ENCODE measurements around the gene SRL. TPM values are rescaled to one million over a fixed set of nuclear protein-coding genes. Genes with fewer than 3 reads are reported as not detected.

The SRL gene
- total and polyA plus RNA-seq, 2 of the 13 experiments (the other 11 are each of a cell fraction or from before 2014, with no cell fraction given) = 0.05 TPM; not detected in 1

DNA sequence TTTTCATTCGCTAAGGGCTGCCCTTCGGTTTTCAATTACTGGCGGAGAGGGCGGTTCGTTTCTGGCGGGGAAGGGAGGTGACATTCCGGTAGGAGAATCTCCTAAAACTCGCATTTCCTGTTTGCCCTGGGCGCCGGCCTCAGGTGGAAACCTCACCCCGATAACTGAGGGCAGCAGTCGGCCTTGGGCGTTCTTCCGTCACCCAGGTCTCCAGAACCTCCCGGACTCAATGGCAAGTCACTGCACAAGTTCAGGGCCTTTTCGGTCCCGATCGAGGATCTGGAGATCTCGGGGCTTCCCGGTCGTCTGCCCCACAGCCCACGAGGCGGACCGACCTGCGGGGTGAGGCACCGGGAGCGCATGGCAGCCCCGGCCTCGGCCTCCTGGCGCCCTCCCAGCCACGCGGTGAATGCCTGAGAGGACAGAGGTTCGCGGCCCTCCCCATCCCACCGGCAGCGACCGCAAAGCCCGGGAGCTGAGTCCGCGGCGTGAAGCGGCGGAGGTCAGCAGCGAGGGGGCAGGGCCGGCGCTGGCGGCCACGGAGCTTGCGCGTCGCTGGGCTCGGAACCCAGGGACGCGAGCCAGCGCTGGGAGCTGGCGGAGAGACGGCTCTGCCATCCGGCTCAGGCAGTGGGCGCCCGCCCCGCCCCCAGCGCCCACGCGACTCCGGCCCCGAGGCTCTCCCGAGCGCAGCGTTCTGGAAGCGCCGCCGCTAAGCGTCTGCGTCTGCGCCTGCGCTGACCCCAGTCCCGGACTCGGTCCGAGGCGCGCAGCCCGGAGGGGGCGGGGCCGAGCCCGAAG lies 58.4 kb downstream of the SRL start (continued):
- TF ChIP-seq ASH2L (IDR thresholded peaks at IDR 0.05; ENCODE audit: insufficient read length, low read depth, low read length) (peak; percentile 75), SNAPC2 (CRISPR knock-in tag; IDR thresholded peaks at IDR 0.05) (peak; percentile 91), RBAK (CRISPR knock-in tag; IDR thresholded peaks at IDR 0.05) (no peak), ZNF746 (CRISPR knock-in tag; IDR thresholded peaks at IDR 0.05) (no peak; the same call in 1 of the 2 replicates), ZNF790 (CRISPR knock-in tag; IDR thresholded peaks at IDR 0.05; ENCODE audit: borderline replicate concordance) (no peak), FOXC1 (CRISPR knock-in tag; IDR thresholded peaks at IDR 0.05; ENCODE audit: borderline replicate concordance) (0 out of 2 replicates have a peak, but pooled peaks have one; percentile 40), RFXANK (CRISPR knock-in tag; IDR thresholded peaks at IDR 0.05) (no peak), TARDBP (CRISPR knock-in tag; IDR thresholded peaks at IDR 0.05) (peak; percentile 50; the same call in 1 of the 2 replicates), ZNF12 (CRISPR knock-in tag; IDR thresholded peaks at IDR 0.05) (no peak), RBM39 (IDR thresholded peaks at IDR 0.05; ENCODE audit: low read depth, low read length, poor library complexity, severe bottlenecking) (peak; percentile 38), TAF15 (IDR thresholded peaks at IDR 0.05; ENCODE audit: low read depth, low read length, poor library complexity, severe bottlenecking) (no peak), KDM1A (CRISPR knock-in tag; IDR thresholded peaks at IDR 0.05) (no peak), SAP130 (CRISPR knock-in tag; IDR thresholded peaks at IDR 0.05; ENCODE audit: low read depth) (no peak; the same call in 1 of the 2 replicates), NFYC (CRISPR knock-in tag; IDR thresholded peaks at IDR 0.05) (no peak), SCMH1 (CRISPR knock-in tag; IDR thresholded peaks at IDR 0.05; ENCODE audit: borderline replicate concordance) (no peak)
- TF ChIP-seq, protein P1, sequence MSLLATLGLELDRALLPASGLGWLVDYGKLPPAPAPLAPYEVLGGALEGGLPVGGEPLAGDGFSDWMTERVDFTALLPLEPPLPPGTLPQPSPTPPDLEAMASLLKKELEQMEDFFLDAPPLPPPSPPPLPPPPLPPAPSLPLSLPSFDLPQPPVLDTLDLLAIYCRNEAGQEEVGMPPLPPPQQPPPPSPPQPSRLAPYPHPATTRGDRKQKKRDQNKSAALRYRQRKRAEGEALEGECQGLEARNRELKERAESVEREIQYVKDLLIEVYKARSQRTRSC (CRISPR knock-in tag; IDR thresholded peaks at IDR 0.05; ENCODE audit: low read depth) = 0 out of 2 replicates have a peak, but pooled peaks have one; percentile 62
- TF ChIP-seq, protein P2, sequence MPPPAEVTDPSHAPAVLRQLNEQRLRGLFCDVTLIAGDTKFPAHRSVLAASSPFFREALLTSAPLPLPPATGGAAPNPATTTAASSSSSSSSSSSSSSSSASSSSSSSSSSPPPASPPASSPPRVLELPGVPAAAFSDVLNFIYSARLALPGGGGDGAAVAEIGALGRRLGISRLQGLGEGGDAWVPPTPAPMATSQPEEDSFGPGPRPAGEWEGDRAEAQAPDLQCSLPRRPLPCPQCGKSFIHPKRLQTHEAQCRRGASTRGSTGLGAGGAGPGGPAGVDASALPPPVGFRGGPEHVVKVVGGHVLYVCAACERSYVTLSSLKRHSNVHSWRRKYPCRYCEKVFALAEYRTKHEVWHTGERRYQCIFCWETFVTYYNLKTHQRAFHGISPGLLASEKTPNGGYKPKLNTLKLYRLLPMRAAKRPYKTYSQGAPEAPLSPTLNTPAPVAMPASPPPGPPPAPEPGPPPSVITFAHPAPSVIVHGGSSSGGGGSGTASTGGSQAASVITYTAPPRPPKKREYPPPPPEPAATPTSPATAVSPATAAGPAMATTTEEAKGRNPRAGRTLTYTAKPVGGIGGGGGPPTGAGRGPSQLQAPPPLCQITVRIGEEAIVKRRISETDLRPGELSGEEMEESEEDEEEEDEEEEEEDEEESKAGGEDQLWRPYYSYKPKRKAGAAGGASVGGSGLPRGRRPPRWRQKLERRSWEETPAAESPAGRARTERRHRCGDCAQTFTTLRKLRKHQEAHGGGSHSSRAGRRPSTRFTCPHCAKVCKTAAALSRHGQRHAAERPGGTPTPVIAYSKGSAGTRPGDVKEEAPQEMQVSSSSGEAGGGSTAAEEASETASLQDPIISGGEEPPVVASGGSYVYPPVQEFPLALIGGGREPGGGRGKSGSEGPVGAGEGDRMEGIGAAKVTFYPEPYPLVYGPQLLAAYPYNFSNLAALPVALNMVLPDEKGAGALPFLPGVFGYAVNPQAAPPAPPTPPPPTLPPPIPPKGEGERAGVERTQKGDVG (CRISPR knock-in tag; IDR thresholded peaks at IDR 0.05; ENCODE audit: borderline replicate concordance) = no peak
- TF ChIP-seq, protein P3, sequence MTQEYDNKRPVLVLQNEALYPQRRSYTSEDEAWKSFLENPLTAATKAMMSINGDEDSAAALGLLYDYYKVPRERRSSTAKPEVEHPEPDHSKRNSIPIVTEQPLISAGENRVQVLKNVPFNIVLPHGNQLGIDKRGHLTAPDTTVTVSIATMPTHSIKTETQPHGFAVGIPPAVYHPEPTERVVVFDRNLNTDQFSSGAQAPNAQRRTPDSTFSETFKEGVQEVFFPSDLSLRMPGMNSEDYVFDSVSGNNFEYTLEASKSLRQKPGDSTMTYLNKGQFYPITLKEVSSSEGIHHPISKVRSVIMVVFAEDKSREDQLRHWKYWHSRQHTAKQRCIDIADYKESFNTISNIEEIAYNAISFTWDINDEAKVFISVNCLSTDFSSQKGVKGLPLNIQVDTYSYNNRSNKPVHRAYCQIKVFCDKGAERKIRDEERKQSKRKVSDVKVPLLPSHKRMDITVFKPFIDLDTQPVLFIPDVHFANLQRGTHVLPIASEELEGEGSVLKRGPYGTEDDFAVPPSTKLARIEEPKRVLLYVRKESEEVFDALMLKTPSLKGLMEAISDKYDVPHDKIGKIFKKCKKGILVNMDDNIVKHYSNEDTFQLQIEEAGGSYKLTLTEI (CRISPR knock-in tag; conservative IDR thresholded peaks at IDR 0.05) = no peak
- TF ChIP-seq, protein P4, sequence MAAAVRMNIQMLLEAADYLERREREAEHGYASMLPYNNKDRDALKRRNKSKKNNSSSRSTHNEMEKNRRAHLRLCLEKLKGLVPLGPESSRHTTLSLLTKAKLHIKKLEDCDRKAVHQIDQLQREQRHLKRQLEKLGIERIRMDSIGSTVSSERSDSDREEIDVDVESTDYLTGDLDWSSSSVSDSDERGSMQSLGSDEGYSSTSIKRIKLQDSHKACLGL (CRISPR knock-in tag; IDR thresholded peaks at IDR 0.05) = peak; percentile 77; the same call in 1 of the 2 replicates
- TF ChIP-seq, protein P5, sequence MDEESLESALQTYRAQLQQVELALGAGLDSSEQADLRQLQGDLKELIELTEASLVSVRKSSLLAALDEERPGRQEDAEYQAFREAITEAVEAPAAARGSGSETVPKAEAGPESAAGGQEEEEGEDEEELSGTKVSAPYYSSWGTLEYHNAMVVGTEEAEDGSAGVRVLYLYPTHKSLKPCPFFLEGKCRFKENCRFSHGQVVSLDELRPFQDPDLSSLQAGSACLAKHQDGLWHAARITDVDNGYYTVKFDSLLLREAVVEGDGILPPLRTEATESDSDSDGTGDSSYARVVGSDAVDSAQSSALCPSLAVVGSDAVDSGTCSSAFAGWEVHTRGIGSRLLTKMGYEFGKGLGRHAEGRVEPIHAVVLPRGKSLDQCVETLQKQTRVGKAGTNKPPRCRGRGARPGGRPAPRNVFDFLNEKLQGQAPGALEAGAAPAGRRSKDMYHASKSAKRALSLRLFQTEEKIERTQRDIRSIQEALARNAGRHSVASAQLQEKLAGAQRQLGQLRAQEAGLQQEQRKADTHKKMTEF (CRISPR knock-in tag; IDR thresholded peaks at IDR 0.05) = peak; percentile 88

All from HepG2 (cell line).